GM21528 (cell line): ENCODE data around the gene CIAPIN1.
"Not testable (repeated sequence)": the region's sequence is repeated elsewhere in the genome, so short reads cannot be mapped to it uniquely, and the experiment has no call there.

Source experiments
- ATAC-seq: cut with Tn5 transposase; IDR thresholded peaks from one replicate; pipeline ENCODE4 v1.9.1; 2021; ENCODE audit warnings: mild to moderate bottlenecking, moderate library complexity; ENCODE audit not compliant: unreplicated experiment, low FRiP score

Gene CIAPIN1

DNA sequence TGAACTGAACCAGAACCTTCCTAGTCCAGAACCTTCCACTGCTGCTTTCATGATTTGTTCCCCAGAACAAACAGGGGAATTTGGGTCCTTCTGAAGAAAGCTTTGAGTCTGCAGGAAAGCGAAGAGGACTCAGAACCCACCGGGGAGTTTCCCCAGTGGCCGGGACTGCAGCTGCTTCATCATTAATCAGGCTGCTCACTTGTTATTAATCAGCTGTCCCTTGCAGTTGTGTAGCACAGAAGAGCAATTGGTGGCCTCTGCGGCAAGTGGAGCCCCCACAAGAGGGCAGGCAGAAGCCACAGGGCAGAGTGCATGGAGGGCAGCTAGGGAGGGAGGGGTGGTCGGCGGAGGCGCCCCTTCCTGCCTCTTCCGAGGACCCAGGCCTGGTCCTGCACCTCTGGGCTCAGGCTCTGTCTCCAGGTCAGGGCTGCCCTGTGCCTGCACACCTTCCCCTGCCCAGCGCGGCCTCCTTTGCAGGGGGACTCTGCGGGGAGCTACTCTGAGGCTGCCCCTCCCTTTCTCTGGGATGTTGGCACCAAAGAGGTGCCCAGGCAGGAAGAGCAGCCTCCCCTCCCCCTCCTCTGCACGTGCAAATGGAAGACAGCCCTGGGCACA is 35.7 kb downstream of the CIAPIN1 start:
- no peak for ATAC-seq

DNA sequence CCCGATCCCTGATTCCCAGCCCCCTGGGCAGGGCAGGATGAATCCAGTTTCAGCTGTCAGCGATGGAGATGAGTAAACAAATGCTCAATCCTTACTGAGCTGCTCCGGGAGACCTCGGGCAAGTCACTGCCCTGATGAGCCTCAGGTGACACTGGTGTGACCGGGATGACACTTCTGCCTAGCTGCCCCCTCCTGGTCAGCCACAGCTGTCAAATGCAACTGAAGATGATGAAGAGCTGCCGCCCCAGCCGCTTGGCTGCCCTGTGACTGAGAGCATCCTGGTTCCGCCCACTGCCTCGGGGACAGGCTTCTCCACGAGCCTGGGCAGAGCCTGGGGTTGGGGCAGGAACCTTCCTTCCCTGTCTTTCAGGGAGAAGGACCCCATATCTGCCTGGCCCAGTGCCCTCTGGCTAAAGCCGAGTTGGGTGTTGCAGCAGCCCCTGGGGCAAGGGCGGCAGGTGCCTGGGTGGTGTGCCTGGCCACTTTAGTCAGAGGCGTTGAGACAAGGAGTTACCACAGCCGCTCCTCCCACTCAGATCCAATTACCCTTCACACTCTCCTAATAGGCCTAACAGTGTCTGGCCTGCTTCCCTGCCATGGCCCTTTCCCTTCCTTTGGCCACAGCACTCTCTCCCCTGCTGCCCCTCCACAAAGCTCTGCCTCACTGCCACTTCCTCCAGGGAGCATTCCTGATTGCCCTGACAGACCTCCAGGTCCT is 37.2 kb downstream of the CIAPIN1 start:
- no peak for ATAC-seq

DNA sequence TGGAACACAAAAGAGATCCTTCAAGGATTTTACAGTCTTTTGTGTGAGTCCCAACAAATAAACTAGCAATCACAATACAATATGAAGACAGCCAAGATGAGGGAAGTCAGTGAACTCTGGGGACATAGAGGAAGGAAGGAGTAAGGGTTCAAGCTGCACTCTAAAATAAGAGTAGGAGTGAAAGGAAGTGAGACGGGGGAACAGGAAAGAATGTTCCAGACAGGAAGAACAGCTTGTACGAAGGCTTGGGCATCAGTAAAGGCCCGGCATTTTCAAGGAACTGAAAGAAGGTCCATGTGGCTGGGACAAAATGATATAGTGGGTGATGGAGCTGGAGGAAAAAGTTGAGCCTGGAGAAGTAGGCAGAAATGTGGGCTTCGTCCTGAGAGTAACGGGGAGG is 38.1 kb downstream of the CIAPIN1 start:
- no peak for ATAC-seq

DNA sequence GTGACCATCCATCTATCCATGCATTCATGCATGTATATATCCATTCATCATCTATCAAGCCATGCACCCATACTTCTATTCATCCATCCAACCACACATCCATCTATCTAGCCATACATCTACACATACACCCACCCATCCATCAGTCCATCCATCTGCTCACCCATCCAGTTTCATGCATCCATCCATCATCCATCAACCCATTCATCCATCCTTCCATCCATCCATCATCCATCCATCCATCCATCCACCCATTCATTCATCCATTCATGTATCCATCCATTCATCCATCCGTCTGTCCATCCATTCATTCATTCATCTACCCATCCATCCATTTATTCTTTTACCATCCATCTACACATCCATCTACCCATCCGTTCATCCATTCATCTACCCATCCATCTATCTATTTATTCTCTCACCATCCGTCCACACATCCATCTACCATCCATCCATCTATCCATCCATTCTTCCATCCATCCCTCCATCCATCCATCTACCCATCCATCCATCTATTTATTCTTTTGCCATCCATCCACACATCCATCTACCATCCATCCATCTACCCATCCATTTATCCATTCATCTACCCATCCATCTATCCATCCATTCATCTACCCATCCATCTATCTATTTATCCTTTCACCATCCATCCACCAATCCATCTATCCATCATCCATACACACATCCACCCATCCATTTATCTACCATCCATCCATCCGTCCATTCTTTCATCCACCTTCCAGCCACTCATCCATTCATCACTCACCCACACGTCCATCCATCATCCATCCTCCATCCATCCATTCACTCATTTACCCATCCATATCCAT is 39.4 kb downstream of the CIAPIN1 start:
- no peak for ATAC-seq

DNA sequence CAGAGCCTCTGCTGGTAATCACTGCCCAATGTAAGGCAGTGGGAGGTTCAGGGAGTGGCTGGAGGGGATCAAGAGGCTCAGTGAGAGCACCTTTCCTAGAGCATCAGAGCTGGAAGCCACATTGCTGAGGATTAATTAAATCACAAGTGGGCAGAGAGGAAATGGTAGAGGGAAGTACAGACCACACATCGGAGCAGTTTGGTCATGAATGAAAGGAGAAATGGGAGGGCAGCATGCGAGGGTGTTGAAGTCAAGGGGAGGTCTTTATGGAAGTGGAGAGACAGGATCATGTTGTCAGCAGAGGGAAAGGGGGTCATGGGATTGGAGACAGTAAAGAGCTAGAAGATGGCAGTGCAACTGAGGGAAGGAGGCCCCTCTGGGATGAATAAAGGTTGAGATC is 40.3 kb downstream of the CIAPIN1 start:
- ATAC-seq, result no peak

DNA sequence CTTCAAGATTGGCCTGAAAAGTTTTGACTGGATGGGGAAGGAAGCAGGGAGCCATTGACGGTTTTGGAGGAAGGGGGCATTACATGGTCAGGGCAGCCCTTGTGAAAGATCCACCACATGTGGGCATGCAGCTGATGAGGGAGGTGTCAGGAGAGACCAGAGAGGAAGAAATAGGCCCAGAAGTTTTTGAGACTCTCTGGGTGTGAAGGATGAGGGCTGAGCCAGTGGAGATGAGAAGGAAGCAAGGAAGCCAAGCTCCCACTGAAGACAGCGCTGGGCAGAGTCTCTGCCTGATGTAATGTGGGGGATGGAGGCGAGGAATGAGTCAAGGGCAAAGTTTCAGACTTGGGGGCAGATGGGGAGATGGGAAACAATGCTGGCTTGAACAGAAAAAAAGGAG is 42.1 kb downstream of the CIAPIN1 start:
- ATAC-seq, result no peak

DNA sequence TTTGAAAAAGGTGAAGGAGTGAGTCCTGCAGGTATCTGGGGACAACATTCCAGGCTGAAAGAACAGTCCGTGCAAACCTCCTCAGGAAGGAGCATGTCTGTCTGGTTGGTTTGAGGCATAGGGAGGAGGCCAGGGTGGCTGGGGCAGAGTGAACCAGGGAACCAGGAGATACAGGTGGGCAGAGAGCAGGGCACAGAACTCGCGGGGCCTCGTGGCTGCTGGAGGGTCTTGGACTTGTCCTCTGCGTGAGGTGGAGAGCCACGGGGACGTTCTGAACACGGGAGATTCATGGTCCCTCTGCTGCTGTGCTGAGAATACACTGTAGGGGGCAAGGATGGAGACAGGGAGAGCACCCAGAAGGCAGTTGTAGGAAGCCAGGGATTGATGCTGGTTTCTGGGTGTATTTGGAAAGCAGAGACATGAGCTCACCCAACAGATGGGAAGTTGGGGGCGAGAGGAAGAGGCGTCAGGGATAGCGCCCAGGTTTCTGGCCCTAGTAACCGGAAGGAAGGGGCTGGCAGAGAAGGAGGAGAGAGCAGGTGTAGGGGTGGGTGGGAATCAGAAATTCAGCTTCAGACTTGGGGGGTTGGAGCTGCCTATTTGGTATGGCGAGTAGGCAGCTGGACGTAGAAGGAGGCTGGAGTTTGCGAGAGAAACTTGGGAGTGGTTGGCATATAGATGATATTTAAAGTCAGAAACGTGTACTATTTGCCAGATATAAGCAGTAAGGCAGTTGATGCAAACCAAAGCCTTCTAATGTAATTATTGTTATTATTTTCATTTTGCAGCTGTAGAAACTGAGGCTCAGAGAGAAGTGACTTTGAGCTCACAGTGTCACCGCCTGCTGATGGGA is 43.0 kb downstream of the CIAPIN1 start, which contains the start of gene CCL17:
Gene CCL17 (plus strand): TSS at position 803 of the 853 bp plus-strand sequence. CDS start 9,166 bp downstream, outside the sequence.
- no peak for ATAC-seq

DNA sequence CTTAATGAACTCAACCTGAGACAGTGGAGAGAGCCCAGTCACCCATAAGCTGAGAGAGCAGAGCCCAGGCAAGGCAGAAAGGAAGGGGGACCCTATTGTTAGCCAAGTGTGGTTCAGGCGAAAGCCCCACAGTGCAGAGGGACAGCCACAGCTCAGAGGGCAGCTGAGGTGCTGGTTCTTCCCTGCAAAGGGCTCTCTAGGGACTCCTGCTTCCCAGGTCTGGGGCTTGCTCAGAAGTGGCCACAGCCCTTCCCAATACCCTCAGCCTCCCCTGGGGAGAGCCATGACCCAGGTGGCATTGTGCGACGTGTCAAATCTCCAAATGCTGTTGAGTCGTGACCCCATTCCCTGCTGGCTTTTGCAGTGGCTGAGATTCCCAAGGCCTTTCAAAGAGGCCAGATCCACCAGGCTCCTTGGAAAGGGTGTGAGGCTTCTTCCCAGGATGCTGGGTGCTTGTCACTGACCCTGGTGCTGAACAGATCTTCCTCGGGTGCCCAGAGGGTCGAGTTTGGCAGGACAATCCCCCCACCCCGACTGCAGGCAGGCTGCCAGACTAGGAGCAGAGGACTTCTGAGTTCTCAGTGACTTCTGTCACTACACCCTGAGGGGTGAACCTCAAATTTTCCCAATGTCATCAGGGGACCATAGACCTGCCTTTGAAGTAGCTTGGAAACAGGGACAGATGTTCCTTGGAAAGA is 45.1 kb downstream of the CIAPIN1 start:
- no peak for ATAC-seq

DNA sequence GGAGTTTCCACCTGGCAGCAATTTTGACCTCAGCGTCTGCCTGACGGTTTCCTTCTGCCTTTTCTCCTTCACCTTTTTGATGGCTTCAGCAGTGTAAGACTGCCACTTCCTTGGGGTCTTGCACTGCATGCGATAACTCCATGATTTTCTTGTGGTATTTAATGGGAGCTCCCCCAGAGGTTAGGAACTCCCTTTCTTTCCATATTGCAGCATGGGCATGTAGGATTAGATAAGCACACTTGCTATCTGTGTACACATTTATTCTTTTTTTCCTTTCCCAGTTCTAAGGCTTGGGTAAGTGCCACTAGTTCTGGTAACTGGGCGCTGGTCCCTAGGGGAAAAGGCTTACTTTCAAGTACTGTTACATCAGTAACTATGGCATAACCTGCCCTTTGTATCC is 49.7 kb downstream of the CIAPIN1 start:
- ATAC-seq, result not testable (repeated sequence)

DNA sequence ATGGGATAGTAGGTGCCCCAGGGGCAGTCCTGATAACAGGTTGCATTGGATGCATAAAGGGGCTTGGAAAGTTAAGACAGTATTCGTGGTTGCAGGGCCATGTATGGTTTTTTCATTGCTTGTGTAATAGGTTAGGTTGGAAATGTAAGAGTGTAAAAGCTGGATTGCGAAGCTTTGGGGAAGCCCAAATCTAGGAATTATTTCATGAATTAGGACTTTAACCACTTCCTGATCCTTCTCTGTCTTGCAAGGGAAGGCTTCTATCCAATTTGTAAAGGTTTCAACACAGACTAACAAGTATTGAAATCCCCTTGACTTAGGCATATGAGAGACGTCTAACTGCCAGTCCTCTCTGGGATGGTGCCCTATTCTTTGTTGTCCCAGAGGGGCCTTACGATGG is 50.4 kb downstream of the CIAPIN1 start:
- no peak for ATAC-seq

DNA sequence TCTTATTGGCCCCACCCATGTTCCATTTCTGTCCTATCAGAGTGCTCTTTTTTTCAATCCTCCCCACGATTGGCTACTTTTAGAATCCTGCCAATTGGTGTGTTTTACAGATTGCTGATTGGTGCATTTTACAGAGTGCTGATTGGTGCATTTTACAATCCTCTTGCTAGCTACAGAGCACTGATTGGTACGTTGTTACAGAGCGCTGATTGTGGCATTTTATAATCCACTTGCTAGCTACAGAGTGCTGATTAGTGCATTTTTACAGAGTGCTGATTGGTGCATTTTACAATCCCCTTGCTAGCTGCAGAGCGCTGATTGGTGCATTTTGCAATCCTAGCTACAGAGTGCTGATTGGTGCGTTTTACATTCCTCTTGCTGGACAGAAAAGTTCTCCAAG is 52.2 kb downstream of the CIAPIN1 start:
- ATAC-seq, result no peak

DNA sequence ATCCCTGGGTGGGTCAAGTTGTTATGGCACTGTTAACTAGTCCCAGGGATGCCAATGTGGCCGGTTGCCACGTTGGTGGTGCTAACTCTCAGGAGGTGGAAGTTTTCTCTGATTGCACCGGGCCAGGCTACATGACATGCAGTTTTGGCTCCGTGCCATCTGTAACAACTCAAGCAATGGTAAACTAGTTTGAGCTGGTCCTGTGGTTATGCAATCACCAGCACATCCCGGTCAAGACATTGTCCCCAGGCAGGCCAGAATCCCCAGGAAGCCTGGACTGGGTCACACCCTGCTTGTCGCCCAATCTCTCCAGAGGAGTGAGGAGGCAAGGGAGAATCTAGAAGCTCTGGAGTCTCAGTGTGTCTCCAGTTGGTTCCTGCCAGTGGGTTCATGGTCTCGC is 52.7 kb downstream of the CIAPIN1 start:
- no peak for ATAC-seq

DNA sequence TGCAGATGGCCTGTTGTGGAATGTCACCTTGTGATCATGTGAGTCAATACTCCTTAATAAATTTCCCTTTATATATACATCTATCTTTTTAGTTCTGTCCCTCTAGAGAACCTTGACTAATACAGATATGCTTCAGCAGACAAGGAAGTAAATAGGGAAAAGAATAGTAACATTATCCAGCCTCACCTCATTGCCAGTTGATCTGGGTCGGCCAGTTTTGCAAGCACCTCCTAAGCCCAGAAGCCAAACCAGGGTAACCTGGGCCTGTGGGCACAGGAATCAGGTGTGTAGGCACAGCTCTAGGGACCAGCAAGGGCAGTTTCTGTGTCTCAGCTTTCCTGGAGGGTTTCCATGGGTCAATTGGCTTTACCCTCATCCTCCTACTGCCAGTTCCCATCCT is 54.5 kb downstream of the CIAPIN1 start:
- ATAC-seq, result no peak

DNA sequence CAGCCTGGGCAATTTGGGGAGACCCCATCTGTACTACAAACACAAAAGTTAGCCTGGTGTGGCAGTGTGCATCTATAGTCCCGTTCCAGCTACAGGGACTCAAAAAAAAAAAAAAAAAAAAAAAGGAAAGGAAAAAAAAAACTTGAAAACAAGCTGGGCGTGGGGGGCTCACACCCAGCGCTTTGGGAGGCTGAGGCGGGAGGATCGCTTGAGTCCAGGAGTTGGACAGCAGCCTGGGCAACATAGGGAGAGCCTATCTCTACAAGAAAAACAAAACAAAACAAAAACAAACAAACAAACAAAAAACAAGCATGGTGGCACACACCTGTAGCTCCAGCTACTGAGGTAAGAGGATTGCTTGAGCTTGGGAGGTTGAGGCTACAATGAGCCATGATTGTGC is 55.5 kb downstream of the CIAPIN1 start:
- no peak for ATAC-seq

DNA sequence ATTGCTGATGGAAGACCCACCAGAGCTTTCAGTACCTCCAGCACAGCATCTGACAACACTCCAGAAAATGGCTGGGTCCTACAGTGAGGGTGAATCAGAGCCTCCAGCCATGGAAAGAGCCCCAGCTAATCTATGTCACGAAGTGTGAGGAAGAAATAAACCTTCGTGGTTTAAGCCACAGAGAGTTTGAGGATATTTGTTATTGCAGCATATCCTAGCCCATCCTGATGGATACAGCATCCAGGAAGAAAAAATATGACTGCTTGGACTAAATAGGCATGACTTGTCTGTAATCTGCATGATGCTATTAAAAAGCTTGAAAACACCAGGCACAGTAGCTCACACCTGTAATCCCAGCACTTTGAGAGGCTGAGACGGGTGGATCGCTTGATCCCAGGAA is 55.9 kb downstream of the CIAPIN1 start:
- ATAC-seq, result no peak

DNA sequence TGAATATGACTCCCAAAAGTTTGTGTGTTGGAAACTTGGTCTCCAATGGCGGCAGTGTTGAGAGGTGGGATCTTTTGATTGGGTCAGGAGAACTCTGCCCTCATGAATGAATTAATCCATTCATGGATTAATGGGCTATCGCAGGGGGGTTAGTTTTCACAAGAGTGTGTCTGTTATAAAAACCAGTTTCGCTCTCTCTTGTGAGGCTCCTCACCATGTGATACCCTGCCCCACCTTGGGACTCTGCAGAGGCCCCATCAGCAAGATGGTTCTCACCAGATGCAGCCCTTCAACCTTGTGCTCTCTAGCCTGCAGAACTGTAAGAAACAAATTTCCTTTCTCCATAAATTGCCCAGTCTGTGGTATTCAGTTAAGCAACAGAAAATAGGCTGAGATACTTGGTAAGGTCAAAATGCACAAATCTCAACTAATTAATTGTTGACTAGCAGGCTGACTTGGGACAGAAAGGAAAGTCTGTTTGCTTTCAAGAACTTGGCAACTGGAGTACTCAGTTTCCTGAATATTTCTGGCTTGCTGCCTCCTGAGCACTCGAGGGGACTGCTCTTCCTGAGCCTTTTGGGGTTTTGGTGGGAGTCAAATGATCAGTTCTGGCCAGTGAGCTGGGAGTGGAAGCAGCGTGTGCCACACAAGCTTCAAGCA is 56.4 kb downstream of the CIAPIN1 start:
- ATAC-seq, result no peak

DNA sequence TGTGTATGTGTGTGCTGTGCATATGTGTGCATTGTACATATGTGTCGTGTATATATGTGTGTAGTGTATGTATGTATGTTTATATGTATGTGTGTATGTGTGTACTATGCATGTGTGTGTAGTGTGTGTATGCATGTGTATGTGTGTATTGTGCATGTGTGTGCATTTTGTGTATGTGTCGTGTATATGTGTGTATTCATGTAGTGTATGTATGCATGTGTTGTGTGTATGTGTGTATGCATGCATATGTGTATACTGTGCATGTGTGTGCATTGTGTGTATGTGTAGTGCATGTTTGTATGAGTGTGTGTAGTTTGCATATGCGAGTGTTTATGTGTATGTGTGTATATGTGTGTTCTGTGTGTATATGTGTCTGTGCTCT is 58.1 kb downstream of the CIAPIN1 start:
- ATAC-seq, result no peak

DNA sequence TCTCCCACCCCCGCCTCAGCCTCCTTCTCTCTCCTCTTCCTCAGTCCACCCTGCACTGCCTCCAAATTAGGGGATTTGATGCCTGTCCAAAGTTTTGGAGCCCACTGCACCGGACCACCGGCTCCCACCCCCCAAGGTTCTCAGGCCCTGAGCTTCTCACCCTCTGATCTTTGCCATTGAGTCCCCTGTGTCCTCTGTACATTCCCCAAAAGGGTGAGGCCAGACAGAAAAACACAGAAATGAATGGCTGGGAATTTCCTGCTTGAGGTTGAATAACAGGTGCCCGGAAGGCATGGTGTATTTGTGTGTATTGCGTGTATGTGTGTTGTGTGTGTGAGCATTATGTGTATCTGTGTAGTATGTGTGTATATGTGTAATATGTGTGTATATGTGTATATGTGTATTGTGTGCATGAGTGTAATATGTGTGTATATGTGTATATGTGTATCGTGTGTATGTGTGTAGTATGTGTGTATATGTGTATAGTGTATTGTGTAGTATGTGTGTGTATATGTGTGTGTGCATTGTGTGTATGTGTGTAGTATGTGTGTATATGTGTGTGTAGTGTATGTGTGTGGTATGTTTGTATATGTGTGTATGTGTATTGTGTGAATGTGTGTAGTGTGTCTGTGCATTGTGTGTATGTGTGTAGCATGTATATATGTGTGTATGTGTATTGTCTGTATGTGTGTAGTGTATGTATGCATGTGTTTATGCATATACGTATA is 58.7 kb downstream of the CIAPIN1 start:
- ATAC-seq, result no peak
